Measurements from ENCODE around the gene KRTAP10-5.
"Not testable (repeated sequence)": the region's sequence is repeated elsewhere in the genome, so short reads cannot be mapped to it uniquely, and the experiment has no call there.

Gene KRTAP10-5

GRCh38 chr21:44610157-44610843 lies 29.9 kb upstream of the KRTAP10-5 start:
- DNase-seq (ENCODE audit: low read depth in 2 of 2) = not testable (repeated sequence)

- no peak for DNase-seq (ENCODE audit: low read depth in 2 of 2)
These were observed 28.8 kb upstream of the KRTAP10-5 start for GRCh38 chr21:44609193-44609592.

DNA sequence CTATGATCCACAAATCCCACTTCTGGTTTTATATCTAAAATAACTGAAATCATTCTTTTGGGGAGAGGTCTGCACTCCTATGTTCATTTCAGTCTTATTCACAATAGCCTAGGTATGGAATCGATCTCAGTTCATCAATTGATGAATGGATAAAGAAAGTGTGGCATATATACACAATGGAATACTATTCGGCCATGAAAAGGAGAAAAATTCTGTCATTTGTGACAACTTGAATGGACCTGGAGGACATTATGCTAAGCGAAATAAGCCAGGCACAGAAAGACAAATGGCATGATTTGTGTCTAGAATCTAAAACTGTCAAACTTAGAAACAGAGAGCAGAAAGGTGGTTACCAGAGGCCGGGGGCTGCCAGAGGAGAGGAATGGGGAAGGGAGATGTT lies 26.1 kb upstream of the KRTAP10-5 start:
- no peak for DNase-seq (ENCODE audit: low read depth in 2 of 2)

GRCh38 chr21:44603911-44604310 lies 23.5 kb upstream of the KRTAP10-5 start:
- DNase-seq (ENCODE audit: low read depth in 2 of 2) = no peak

DNA sequence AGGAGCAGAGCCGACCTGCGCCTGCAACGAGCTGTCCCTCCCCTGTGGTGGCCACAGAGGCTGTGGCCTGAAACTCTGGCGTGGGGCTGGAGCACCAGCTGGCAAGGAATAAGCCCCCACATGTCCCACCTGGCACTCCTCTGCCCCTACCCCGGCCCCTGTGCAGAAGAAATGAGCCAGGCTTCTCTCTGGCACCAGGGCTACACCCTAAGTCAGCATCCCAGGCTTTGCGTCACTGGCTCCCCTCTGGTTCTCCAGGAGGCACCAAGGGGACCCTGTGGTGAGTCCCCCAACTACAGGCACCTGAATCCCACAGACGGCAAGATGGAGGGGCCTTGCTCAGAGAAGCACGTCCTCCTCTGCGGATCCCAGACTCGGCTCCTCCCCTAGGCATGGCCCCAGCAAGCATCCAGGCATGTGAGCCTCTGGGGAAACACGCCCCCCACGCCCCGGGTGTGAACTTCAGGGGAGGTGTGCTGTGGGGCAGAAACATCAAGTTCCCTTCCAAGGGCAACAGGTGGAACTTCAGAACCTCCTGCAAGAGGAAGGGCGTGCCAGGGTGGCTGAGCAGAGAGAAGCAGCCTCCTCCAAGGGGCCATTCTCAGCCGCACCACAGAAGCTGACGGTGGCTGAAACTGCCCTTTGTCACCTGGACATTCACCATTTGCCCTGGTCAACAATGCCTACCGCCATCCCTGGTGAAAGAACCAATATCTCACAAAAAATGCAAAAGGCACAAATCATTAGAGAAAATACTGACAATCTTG lies 22.9 kb upstream of the KRTAP10-5 start:
- no peak for DNase-seq (ENCODE audit: low read depth in 2 of 2)

DNA sequence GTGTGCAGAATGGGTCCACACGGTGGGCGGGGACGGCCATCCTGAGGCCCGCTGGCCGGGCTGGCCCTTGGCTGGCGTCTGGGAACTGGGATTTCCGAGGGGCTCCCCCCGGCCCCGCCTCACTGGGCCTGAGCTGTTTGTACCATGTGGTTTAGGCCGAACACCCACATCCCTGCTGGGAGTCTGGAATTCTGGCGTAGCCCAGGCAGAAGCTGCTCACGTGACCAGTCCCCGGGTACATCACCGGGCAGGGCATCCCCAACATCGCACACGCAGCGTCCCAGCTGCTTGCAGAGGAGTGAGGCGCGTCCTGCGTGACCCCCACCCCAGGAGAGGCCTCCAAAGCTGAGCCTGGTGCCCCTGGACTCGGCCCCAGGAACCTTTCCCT lies 22.1 kb upstream of the KRTAP10-5 start:
- DNase-seq (ENCODE audit: low read depth in 2 of 2) = no peak

GRCh38 chr21:44601596-44602462 lies 21.4 kb upstream of the KRTAP10-5 start:
- DNase-seq (ENCODE audit: low read depth in 2 of 2) = no peak

GRCh38 chr21:44601091-44601490 lies 20.7 kb upstream of the KRTAP10-5 start:
- DNase-seq (ENCODE audit: low read depth in 2 of 2) = not testable (repeated sequence)

DNA sequence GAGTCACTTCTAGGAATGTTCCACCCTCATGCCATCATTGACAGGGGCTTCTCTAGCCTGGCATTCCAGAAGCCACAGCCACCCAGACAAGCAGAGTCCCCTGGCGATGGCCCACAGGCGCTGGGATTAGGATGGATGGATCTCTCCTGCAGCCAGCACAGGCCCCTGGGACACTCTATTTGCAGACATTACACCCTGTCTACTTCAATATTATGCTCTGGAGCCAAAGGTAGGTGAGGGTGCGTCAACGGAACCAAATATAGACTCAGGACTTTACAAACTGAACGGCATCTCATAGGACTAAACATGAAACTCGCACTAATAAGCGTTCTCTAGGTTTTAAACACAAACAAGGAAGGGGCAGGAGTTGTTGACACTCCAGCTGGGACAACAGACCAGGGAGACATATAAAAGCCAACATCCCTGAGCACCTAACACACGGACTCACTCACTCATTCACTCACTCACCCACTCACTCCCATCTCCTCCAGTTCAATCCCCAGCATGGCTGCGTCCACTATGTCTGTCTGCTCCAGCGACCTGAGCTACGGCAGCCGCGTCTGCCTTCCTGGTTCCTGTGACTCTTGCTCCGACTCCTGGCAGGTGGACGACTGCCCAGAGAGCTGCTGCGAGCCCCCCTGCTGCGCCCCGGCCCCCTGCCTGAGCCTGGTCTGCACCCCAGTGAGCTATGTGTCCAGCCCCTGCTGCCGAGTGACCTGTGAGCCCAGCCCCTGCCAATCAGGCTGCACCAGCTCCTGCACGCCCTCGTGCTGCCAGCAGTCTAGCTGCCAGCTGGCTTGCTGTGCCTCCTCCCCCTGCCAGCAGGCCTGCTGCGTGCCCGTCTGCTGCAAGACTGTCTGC lies 19.9 kb upstream of the KRTAP10-5 start, which contains the start of gene KRTAP10-7:
Gene KRTAP10-7, plus strand, starts transcription at position 480 of the 861 bp plus-strand sequence. Its CDS starts 25 bp downstream, at position 505.
- not testable (repeated sequence) for DNase-seq (ENCODE audit: low read depth in 2 of 2)

DNA sequence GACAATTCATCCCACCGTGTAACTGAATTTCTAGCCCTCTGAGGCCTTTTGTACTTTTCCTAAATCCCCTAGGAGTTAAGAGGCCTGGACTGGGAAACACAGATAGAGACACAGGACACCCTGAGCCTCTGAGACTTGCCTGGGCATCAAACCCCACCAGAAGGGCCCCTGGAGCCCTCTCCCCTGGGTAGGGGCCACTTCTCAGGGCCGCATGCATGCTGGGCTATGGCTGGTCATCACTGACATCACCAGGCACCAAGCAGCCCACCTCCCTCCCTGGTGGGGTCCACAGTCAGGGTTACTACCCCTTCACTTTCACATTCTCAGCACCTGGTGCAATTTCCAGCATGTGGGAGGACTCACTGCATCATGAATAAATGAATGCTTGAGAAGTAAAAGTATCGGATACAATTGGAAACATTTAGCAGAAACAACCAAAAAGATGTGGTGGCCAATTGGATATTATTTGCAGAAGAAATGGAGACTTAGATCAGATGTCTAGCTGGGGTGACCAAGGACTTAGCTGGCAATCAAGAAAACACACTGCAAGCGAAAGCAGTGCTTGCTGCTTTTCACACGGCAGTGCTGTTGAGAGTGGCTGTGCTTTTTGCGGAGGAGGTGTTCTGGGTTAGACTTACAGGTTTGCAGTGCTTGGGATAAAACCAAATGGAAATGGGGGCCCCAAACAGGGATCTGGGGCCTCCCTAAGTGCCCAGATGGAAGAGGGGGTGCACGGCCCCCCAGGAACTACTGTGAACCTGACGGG lies 19.0 kb upstream of the KRTAP10-5 start:
- no peak for DNase-seq (ENCODE audit: low read depth in 2 of 2)

- DNase-seq (ENCODE audit: low read depth in 2 of 2) = no peak
These were observed 17.7 kb upstream of the KRTAP10-5 start for GRCh38 chr21:44598061-44598460.

GRCh38 chr21:44596068-44596725 lies 15.8 kb upstream of the KRTAP10-5 start:
- DNase-seq (ENCODE audit: low read depth in 2 of 2) = no peak

DNA sequence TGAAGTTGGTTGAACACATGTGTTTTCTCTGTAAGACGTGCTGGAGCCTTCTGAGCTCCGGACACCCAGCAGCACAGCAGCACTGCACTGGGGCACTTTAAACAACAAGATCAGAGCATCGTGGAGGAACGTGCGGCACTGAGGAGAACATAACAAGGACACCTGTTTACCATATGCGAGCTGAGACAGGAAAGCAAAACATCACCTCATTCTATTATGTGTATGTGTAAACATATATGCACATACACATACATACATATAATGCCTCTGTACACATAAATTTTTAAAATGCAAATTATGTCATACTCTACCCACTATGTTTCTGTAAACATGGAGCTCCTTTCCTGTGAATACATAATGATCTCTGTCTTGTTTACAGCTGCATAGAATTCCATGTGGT lies 15.1 kb upstream of the KRTAP10-5 start:
- no peak for DNase-seq (ENCODE audit: low read depth in 2 of 2)

DNA sequence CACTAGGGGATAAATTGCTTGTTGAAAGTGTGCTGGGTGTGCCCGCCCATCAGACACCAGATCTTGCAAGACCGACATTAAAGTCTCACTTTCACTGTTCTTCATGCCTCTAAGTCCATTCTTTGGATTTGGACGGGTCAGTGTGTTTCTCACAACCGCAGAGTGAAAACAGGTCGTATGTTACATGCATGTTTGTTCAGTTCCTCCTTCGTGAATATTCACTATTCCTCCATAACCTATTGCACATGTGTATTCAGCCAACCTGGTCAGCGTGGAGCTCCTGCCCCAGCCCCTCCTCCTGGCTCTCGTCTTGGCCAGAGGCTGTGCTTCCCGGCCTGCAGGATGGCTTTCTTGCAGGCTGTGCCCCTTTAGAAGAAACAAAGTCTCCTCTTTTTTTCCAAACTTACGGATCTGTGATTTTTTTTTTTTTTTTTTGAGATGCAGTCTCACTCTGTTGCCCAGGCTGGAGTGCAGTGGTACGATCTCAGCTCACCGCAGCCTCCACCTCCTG lies 14.1 kb upstream of the KRTAP10-5 start:
- no peak for DNase-seq (ENCODE audit: low read depth in 2 of 2)

- DNase-seq (ENCODE audit: low read depth in 2 of 2) = no peak
These were observed 13.4 kb upstream of the KRTAP10-5 start for GRCh38 chr21:44593598-44594405.

GRCh38 chr21:44592446-44593311 lies 12.3 kb upstream of the KRTAP10-5 start, which contains the start of gene KRTAP10-6:
Gene KRTAP10-6 (minus strand): TSS chr21:44592505. CDS start chr21:44592484, 21 bp downstream.
- no peak for DNase-seq (ENCODE audit: low read depth in 2 of 2)

DNA sequence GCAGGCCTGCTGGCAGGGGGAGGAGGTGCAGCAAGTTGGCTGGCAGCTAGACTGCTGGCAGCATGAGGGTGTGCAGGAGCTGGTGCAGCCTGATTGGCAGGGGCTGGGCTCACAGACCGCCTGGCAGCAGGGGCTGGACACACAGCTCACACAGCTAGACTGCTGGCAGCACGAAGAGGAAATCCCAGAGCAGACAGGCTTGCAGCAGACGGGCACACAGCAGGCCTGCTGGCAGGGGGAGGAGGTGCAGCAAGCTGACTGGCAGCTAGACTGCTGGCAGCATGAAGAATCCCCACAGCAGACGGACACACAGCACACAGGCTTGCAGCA lies 11.4 kb upstream of the KRTAP10-5 start:
- not testable (repeated sequence) for DNase-seq (ENCODE audit: low read depth in 2 of 2)
